Right renal cortex interstitium (tissue), 3 donors: ENCODE results near the gene ANKRD12. TPM values are rescaled to one million over a fixed set of nuclear protein-coding genes. Genes with fewer than 3 reads are reported as not detected.

Source experiments
- DNase-seq, 3 donors: peaks; one replicate each; pipeline ENCODE4 v3.0.0-alpha.2; 2013; ENCODE audit warnings: low read depth in 3 of 3, low spot score in 2 of 3
- polyA plus RNA-seq, 3 donors: library from polyadenylated mRNA; unstranded; fragments of 120-200 nt; gene quantifications; one replicate each; pipeline ENCODE4 v1.2.1, GENCODE V29; 2013; ENCODE audit not compliant: insufficient read length in 3 of 3

Gene ANKRD12
- polyA plus RNA-seq, 3 donors: 32.7 to 34.3 (median 33.9) TPM

- peak in 1 of 3 donors; percentile 16 for DNase-seq
Measured at GRCh38 chr18:9333441-9334328, 197.1 kb downstream of the ANKRD12 start.

- DNase-seq: peak; percentile 83 to 85 (median 83)
Measured at GRCh38 chr18:9334329-9334972, 197.9 kb downstream of the ANKRD12 start, which contains the start of gene TWSG1. Gene TWSG1 (plus strand): TSS chr18:9334773. CDS start chr18:9337230, 2,457 bp downstream.

- peak in 2 of 3 donors; percentile 12 to 51 for DNase-seq
Measured at GRCh38 chr18:9334973-9335696, 198.6 kb downstream of the ANKRD12 start.

Other genes starting within 250 kb of the ANKRD12 start
- gene NDUFV2, start 34.1 kb upstream of the ANKRD12 start, polyA plus RNA-seq: 100 to 1,000 TPM; 134 to 138 (median 134) TPM
- 10 to 100 TPM; 86.9 to 97.0 (median 86.9) TPM for gene TWSG1, start 198.0 kb downstream of the ANKRD12 start, polyA plus RNA-seq